K562 (cell line): ENCODE results near the gene CYS1. TPM values are rescaled to one million over a fixed set of nuclear protein-coding genes. Genes with fewer than 3 reads are reported as not detected.

Experiments used
- ASH1L ChIP-seq: fragments of 450-650 bp; IDR thresholded peaks from 2 replicates; pipeline ENCODE4 v1.6.1; 2018; ENCODE audit warnings: borderline replicate concordance, mild to moderate bottlenecking, low read depth; ENCODE audit not compliant: partially characterized antibody
- CBX5 ChIP-seq: IDR thresholded peaks from 2 replicates; pipeline ENCODE4 v1.6.1; 2014; ENCODE audit warnings: low read depth, borderline replicate concordance
- E2F3 ChIP-seq: fragments of 250-450 bp; sonication (Bioruptor Pico); IDR thresholded peaks from 2 replicates; pipeline ENCODE4 v1.4.0; 2020; ENCODE audit warnings: mild to moderate bottlenecking
- FOSL1 ChIP-seq: fragments of 200-800 bp; sonication (Bioruptor generic); conservative IDR thresholded peaks from 2 replicates; pipeline ENCODE4 v1.6.1; 2016; ENCODE audit warnings: missing genetic modification characterization, missing compliant biosample characterization
- GABPB1 ChIP-seq: sonication (generic); formaldehyde crosslinking; IDR thresholded peaks from 2 replicates; pipeline ENCODE4 v1.8.0; 2022; ENCODE audit warnings: mild to moderate bottlenecking, missing genetic modification reagents
- GTF2F1 ChIP-seq: IDR thresholded peaks from 2 replicates; pipeline ENCODE4 v1.6.1; 2011; ENCODE audit warnings: low read depth, low read length, improper control_type of control experiment
- LEF1 ChIP-seq: fragments of 450-650 bp; IDR thresholded peaks from 2 replicates; pipeline ENCODE4 v1.6.1; 2016; ENCODE audit warnings: mild to moderate bottlenecking
- MTA3 ChIP-seq: fragments of 450-650 bp; formaldehyde crosslinking; IDR thresholded peaks from 2 replicates; pipeline ENCODE4 v1.6.1; 2017; ENCODE audit warnings: mild to moderate bottlenecking, borderline replicate concordance
- MTF1 ChIP-seq: fragments of 250-450 bp; sonication (Bioruptor Pico); IDR thresholded peaks from 2 replicates; pipeline ENCODE4 v1.9.0; 2021; ENCODE audit warnings: moderate library complexity, mild to moderate bottlenecking, inconsistent platforms, borderline replicate concordance
- NCOA6 ChIP-seq: fragments of 450-650 bp; IDR thresholded peaks from 2 replicates; pipeline ENCODE4 v1.6.1; 2017; ENCODE audit warnings: mild to moderate bottlenecking
- NEUROD1 ChIP-seq: fragments of 150-350 bp; IDR thresholded peaks from 2 replicates; pipeline ENCODE4 v1.6.1; 2014; ENCODE audit warnings: borderline replicate concordance, low read length, low read depth; ENCODE audit not compliant: partially characterized antibody
- POLR2AphosphoS5 ChIP-seq: IDR thresholded peaks from 2 replicates; pipeline ENCODE4 v1.6.1; 2011; ENCODE audit warnings: mild to moderate bottlenecking, low read depth, low read length, moderate library complexity; ENCODE audit not compliant: control insufficient read depth, insufficient read depth
- RBFOX2 ChIP-seq: fragments of 200-400 bp; formaldehyde crosslinking; IDR thresholded peaks from 2 replicates; pipeline ENCODE4 v1.6.1; 2017; ENCODE audit warnings: low read depth, mild to moderate bottlenecking, low read length, moderate library complexity
- TEAD2 ChIP-seq: fragments of 450-650 bp; IDR thresholded peaks from 2 replicates; pipeline ENCODE4 v1.6.1; 2016; ENCODE audit warnings: missing genetic modification characterization, control low read depth, missing compliant biosample characterization
- ZNF12 ChIP-seq: sonication (generic); formaldehyde crosslinking; IDR thresholded peaks from 2 replicates; pipeline ENCODE4 v1.4.0; 2020; ENCODE audit warnings: mild to moderate bottlenecking, missing genetic modification reagents
- ZNF444 ChIP-seq: fragments of 250-450 bp; sonication (Bioruptor Pico); IDR thresholded peaks from 2 replicates; pipeline ENCODE4 v1.4.0; 2020; ENCODE audit warnings: mild to moderate bottlenecking, moderate library complexity
- ZNF609 ChIP-seq: sonication (generic); formaldehyde crosslinking; IDR thresholded peaks from 2 replicates; pipeline ENCODE4 v1.8.1; 2023; ENCODE audit warnings: missing genetic modification reagents, mild to moderate bottlenecking, borderline replicate concordance
- polyA plus RNA-seq, 8 experiments: library from polyadenylated mRNA; depleted of rRNA in 4 of 8; stranded (reverse) in 5 of 8; unstranded in 3 of 8; fragments of >200 nt; fragmentation: Nextera tagmentation in 2 of 8; fragmentation: Illumina TruSeq in 1 of 8; extraction: Ambion mirVana in 2 of 8; extraction: Trizol in 1 of 8; gene quantifications; 2 replicates each; pipeline versions ENCODE4 v1.2.1 to v1.2.3, GENCODE V29; 2011 to 2014; ENCODE audit warnings: inconsistent platforms in 1 of 8, missing spikeins in 1 of 8
- total RNA-seq, 7 experiments: library from RNA; depleted of rRNA in 6 of 7; stranded (reverse); fragments of >200 nt in 6 of 7; fragmentation: Illumina TruSeq in 2 of 7; extraction: Trizol in 2 of 7; gene quantifications; 2 replicates each; pipeline versions ENCODE4 v1.2.1 to v1.2.3, GENCODE V29; 2011 to 2021; ENCODE audit warnings: low replicate concordance in 1 of 7
- TF ChIP-seq, protein P1 (sequence below): fragments of 450-650 bp; formaldehyde crosslinking; IDR thresholded peaks from 2 replicates; pipeline ENCODE4 v1.4.0; 2020; ENCODE audit warnings: mild to moderate bottlenecking
- TF ChIP-seq, protein P2 (sequence below), 2 experiments: fragments of 450-650 bp; IDR thresholded peaks; 2 replicates each; pipeline ENCODE4 v1.6.1; 2016

Gene CYS1
- total and polyA plus RNA-seq, 9 of the 15 experiments (the other 6 are each of a cell fraction or from before 2014, with no cell fraction given), result 0.11 to 0.13 TPM; not detected in 7

DNA sequence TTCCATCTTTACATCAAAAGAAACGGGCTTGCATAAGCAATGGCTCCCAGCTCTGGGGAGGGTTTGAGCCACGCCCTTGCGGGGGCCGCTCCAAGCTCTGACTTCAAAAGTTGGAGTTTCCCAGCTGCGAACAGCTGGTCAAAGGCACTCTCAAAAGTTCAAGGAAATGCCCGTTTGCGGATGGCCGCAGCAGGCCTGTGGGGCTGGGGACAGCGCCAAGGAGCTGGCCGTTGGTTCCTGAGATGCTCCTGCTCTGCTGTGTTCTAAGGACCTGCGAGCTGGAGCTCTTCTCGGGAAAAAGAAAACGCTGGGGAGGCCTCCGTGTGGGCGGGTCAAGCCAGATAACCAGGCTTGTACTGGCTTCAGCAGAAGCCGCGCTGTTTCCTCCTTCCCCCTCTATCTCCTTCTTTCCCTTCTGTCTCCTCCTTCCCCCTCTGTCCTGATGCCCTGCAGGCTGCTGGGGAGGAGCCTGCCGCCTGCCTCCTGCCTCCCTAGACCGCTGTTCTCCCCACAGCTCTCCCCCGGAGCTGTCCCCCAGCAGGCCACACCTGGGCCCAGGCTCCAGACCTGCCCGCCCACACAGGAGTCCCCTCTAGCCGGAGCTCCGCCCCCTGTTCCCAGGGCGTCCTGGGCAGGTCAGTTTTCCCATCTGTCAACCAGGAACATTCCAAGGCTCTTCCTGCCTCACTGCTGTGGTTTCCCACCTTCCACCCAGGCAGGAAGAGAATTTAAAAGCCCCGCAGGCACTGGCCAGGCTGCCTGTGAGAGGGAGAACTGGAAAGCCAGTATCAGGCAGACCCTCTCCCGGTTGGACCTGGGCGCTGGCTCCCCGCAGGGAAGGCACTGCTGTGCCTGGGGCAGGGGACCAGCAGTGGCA, 22.7 kb downstream of the CYS1 start (continued):
- TF ChIP-seq, protein P1, sequence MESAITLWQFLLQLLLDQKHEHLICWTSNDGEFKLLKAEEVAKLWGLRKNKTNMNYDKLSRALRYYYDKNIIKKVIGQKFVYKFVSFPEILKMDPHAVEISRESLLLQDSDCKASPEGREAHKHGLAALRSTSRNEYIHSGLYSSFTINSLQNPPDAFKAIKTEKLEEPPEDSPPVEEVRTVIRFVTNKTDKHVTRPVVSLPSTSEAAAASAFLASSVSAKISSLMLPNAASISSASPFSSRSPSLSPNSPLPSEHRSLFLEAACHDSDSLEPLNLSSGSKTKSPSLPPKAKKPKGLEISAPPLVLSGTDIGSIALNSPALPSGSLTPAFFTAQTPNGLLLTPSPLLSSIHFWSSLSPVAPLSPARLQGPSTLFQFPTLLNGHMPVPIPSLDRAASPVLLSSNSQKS (CRISPR knock-in tag), result no peak
- no peak for TF ChIP-seq ZNF444 (CRISPR knock-in tag)
- TF ChIP-seq MTF1 (CRISPR knock-in tag), result no peak
- TF ChIP-seq FOSL1, result no peak
- TF ChIP-seq ZNF609 (CRISPR knock-in tag), result no peak
- TF ChIP-seq CBX5, result no peak
- TF ChIP-seq, protein P2, sequence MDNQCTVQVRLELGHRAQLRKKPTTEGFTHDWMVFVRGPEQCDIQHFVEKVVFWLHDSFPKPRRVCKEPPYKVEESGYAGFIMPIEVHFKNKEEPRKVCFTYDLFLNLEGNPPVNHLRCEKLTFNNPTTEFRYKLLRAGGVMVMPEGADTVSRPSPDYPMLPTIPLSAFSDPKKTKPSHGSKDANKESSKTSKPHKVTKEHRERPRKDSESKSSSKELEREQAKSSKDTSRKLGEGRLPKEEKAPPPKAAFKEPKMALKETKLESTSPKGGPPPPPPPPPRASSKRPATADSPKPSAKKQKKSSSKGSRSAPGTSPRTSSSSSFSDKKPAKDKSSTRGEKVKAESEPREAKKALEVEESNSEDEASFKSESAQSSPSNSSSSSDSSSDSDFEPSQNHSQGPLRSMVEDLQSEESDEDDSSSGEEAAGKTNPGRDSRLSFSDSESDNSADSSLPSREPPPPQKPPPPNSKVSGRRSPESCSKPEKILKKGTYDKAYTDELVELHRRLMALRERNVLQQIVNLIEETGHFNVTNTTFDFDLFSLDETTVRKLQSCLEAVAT (IDR thresholded peaks at IDR 0.05), result 0 out of 4 replicates have a peak, but pooled peaks of 1 of the 2 experiments have one; percentile 41
- peak; percentile 23; the same call in 1 of the 2 replicates for TF ChIP-seq GABPB1
- no peak for TF ChIP-seq E2F3 (CRISPR knock-in tag)
- TF ChIP-seq LEF1, result peak; percentile 77
- TF ChIP-seq ZNF12 (CRISPR knock-in tag), result no peak
- no peak for TF ChIP-seq TEAD2 (tag)
- 0 out of 2 replicates have a peak, but pooled peaks have one; percentile 31 for TF ChIP-seq POLR2AphosphoS5
- peak; percentile 63; the same call in 1 of the 2 replicates for TF ChIP-seq MTA3
- peak; percentile 76 for TF ChIP-seq RBFOX2
- no peak for TF ChIP-seq ASH1L
- TF ChIP-seq NCOA6, result no peak
- no peak for TF ChIP-seq GTF2F1
- peak; percentile 37 for TF ChIP-seq NEUROD1
